ENCODE results near the gene RNF224.
A peak's percentile ranks its signal among the peaks of the same experiment; 100 is the strongest.
"Not testable (repeated sequence)": the region's sequence is repeated elsewhere in the genome, so short reads cannot be mapped to it uniquely, and the experiment has no call there.

Gene RNF224

DNA sequence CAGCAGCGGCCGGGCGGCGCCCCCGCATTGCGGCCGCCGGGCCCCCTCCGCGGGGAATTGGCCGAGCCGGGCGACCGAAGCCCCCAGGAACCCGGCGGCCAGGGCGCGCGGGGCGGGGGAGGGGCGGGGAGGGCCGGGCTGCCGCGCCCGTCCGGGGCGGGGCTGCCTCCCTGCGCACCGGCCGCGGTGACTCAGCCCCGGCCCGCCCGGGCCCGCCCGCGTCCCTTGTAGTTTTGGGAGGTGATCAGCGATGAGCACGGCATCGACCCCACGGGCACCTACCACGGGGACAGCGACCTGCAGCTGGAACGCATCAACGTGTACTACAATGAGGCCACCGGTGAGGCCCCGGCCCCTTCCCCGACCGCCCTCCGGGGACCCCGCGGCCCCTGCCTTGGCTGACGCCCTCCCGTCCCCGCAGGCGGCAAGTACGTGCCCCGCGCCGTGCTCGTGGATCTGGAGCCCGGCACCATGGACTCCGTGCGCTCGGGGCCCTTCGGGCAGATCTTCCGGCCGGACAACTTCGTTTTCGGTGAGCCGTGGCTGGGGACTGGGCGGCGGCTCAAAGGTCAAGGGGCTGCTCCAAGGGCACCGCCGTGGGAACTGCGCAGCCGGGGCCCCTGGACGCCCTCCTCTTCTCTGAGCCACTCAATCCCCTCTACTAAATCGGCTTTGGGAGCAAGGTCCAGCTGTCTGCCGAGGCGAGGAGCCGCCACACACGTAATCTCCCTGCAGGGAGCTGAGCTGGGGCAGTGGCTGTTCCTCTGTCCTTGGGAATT is 14.4 kb downstream of the RNF224 start:
- DNase-seq, result no peak

DNA sequence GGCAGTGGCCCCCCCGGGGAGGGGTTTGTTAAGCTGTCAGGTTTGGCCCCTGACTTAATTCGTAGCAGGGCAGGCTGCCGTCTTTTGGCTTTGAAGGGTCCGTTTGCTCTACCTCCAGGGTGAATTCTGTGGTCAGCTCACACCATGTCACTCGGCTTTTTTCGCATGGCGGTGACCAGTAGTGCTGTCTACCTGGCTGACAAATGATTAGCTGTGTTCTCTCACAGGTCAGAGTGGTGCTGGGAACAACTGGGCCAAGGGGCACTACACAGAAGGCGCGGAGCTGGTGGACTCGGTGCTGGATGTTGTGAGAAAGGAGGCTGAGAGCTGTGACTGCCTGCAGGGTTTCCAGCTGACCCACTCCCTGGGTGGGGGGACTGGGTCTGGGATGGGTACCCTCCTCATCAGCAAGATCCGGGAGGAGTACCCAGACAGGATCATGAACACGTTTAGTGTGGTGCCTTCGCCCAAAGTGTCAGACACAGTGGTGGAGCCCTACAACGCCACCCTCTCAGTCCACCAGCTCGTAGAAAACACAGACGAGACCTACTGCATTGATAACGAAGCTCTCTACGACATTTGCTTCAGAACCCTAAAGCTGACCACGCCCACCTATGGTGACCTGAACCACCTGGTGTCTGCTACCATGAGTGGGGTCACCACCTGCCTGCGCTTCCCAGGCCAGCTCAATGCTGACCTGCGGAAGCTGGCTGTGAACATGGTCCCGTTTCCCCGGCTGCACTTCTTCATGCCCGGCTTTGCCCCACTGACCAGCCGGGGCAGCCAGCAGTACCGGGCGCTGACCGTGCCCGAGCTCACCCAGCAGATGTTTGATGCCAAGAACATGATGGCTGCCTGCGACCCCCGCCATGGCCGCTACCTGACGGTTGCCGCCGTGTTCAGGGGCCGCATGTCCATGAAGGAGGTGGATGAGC is 15.2 kb downstream of the RNF224 start:
- no peak for DNase-seq

- DNase-seq, result not testable (repeated sequence)
These were observed 15.9 kb downstream of the RNF224 start for GRCh38 chr9:137243266-137243625.

- DNase-seq, result no peak
These were observed 16.6 kb downstream of the RNF224 start for GRCh38 chr9:137243626-137244485.

- no peak for DNase-seq
These were observed 17.5 kb downstream of the RNF224 start for GRCh38 chr9:137244486-137245449.

GRCh38 chr9:137245450-137246421 is 18.4 kb downstream of the RNF224 start:
- DNase-seq, result no peak

GRCh38 chr9:137247135-137247915 is 20.0 kb downstream of the RNF224 start:
- no peak for DNase-seq

GRCh38 chr9:137247916-137248175 is 20.5 kb downstream of the RNF224 start:
- DNase-seq, result no peak

GRCh38 chr9:137250329-137251193 is 23.3 kb downstream of the RNF224 start:
- no peak for DNase-seq

GRCh38 chr9:137251194-137251461 is 23.8 kb downstream of the RNF224 start, which contains the start of gene STPG3:
Gene STPG3 (plus strand): TSS chr9:137251286. CDS start chr9:137251287, 1 bp downstream.
- no peak for DNase-seq

DNA sequence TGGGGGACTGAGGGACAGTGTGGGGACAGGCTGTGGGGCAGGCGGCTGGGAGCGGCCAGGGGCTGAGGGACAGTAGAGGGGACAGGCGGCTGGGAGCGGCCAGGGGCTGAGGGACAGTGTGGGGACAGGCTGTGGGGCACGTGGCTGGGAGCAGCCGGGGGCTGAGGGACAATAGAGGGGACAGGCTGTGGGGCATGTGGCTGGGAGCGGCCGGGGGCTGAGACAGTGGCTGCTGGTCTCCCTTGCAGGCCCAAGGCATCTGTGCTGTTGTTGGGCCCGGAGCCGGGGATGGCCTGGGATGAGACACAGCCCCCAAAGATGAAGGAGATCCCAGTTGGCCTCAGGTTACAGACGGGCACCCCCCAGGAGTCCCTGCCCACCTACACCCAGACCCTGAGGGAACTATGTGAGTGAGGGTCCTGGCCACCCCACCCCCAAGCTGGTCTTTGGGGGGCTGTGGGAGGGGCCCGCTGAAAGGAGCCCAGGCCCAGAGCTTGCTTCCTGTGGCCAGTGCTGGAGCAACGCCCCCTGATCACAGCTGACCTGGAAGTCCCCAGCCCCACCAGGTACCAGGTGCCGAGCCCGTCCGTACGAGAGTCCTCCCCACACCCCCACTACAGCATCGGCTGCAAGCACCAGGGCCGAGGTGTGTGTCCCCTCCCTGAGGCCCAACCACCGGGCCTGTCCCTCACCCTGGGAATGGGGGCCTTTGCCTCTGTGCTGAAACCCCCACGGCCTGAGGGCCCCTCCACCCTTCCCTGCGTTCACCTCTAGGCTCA is 24.4 kb downstream of the RNF224 start:
- no peak for DNase-seq

DNA sequence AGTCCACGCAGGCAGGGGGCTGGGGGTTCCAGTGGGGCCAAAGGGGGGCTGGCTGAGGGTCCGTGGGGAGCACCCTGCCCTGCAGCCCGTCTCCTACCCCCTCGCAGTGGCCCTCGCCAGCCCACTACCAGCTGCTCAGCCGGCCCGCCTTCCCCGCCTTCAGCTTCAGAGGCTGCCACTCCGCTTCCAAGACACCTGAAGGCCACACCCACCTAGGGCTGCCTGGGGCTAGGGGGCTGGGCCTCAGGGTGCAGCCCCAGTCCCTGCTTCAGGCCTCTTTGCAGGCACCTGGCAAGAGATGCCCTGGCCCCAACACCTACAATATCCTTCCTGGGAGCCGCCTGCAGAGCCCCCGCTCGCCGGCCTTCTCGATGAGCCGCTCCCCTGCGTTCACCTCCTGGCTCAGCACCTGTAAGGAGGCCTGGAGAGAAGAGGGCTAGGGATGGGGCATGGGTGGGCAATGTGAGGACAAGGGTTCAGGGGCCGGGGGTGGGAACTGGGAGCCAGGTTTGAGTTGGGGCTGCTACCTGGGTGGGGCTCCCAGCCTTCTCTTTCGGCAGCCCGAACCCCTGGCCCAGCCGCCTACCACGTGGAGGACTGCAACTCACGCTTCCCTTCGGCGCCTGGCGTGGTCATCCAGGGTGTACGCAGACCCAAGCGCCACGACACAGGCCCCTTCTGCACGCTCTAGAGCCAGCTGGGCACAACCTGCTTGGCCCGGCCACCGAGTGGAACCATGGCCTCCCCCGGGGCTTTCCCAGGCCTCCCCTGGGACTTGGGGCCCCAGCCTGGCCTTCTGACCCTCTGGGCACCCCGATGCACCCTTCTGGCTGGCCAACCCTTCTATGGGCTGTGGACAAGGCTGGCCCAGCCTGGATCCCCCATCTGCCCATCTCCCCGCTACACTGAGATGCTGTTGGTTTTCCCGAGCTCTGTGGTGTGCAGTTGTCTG is 25.5 kb downstream of the RNF224 start:
- no peak for DNase-seq

DNA sequence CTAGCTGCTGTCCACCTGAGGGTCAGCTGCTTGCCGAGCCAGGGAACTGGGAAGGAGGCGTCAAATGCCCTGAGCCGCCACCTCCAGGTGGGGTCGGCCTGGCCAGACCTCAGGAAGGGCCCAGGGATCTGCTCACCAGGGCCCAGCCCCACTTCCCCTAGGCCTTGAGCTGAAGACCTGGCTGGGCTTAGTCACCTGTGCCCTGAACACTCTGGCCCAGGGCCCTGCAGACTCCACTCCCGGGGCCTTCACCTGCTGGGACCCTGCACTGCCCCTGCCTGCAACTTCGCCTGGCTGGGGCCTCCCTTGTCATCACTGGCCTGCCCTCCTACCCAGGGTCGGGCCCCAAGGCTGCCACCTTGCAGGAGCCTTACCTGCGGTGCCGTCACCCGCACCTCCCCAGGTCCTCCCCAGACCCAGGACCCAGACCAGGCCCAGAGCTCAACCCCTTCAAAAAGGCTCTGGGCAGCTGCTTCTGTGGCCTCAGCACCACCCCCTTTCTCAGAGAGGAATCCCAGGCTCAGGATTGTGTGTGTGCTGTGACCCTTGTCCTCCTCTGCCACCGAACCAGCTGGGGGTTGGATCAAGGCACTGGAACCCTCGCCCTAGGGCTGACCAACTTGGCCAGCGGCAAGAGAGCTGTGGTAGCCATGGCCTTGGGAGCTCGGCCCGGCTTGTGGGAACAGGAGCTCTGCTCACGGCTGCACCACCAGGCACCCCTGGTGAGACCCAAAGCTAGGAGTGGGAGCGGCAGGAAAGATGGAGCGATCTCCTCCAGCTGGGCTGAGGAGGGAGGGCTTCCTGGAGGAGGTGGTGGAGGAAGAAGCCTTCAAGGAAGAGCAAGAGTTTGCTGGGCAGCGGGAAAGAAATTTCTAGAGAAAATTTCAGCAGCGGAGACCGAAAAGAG is 26.7 kb downstream of the RNF224 start:
- no peak for DNase-seq

DNA sequence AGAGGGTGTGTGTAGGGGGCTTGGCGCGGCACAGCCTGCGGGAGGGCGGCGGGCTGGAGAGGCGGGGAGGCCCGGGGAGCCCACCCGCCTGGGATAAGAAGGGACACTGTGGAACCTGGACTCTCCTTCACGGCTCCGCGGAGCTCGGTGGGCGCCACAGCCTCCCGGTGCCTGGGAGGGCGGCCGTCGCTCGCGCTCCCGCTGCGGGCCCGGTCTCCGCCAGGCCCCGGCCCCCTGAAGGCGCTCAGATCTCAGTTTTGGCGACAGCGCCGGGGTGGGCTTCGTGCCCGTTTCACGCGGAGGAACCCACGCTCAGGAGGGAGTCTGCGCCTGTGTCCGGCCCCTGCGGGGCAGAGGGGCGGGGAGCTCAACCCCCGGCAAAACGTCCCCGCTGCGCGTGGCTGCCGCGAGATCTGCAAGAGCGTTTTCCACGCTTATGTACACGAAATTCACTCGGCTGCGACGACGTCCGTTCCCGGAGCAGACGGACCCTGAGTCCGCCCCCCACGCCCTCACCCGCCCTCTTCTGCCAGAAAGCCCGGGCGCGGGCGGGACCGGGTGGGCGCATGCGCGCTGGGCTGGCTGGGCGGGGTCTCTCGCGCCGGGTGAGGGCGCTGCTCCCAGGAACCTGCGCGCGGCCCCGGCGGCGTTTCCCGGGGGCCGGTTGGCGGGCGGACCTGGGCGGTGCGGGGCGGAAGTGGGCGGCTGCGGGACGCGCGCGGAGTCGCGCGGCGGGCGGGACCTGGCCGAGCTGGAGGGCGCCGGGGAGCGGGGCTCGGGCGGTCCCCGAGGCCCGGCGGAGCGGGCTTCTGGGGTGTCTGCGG is 27.5 kb downstream of the RNF224 start, which contains the start of gene NELFB:
TSS of gene NELFB (plus strand) at position 704 of the 824 bp plus-strand sequence.
- peak; percentile 62 for DNase-seq

Data from NCI-H2029 treated with DMSO at 0.1 percent for 48 hours (cell line).